GM12878 (cell line): ENCODE data around the gene AP3B1. TPM values are rescaled to one million over a fixed set of nuclear protein-coding genes. Genes with fewer than 3 reads are reported as not detected.

ENCODE experiments used
- ATAC-seq: fragments of 200-7000 bp; cut with Tn5 transposase; 3 replicates; pipeline ENCODE4 v1.9.1; 2020; ENCODE audit warnings: mild to moderate bottlenecking, moderate library complexity
- BruUV-seq: library from RNA; stranded (reverse); fragments of 400-500 nt; replicated peaks from 2 replicates; lab custom pipeline; 2021; lab: Mats Ljungman, UMichigan
- CTCF ChIA-PET: fragments of 300-600 bp; sonication (Branson Sonifier 250); formaldehyde crosslinking; extraction: SDS; loops from one replicate; lab custom pipeline; 2021; ENCODE audit warnings: inconsistent platforms; lab: Yijun Ruan, JAX
- POLR2A ChIA-PET: fragments of 350-600 bp; formaldehyde crosslinking; extraction: SDS; loops from one replicate; lab custom pipeline; 2021; ENCODE audit warnings: inconsistent platforms; lab: Charles Lee
- RAD21 ChIA-PET: fragments of 300-600 bp; sonication (Branson Sonifier 250); formaldehyde crosslinking; loops from one replicate; lab custom pipeline; 2023; ENCODE audit warnings: antibody characterized with exemption; ENCODE audit not compliant: unreplicated experiment; lab: Charles Lee
- SMC1A ChIA-PET: fragments of 300-600 bp; sonication (Branson Sonifier 250); formaldehyde crosslinking; loops from one replicate; lab custom pipeline; 2023; ENCODE audit not compliant: unreplicated experiment, uncharacterized antibody; lab: Charles Lee
- DNase-seq: peaks from one replicate; pipeline ENCODE4 v3.0.0-alpha.2; 2011; ENCODE audit warnings: low read depth, low spot score
- FAIRE-seq: peaks from 3 replicates; lab custom pipeline; 2011; peaks lifted over from hg19 to GRCh38; lab: Jason Lieb, UNC
- H2AFZ ChIP-seq: 2 replicates; pipeline ENCODE4 v1.6.0; 2011; ENCODE audit warnings: low read depth, low read length, control low read depth; ENCODE audit not compliant: control insufficient read depth
- H3K27ac ChIP-seq: 2 replicates; pipeline ENCODE4 v1.5.1; 2011; ENCODE audit warnings: control low read depth; ENCODE audit not compliant: control insufficient read depth, insufficient read depth
- H3K27me3 ChIP-seq, 2 experiments: replicated peaks in 1 of 2; 2 replicates each; pipeline versions ENCODE4 v1.6.0 to v1.6.1; 2011; ENCODE audit warnings: low read length in 1 of 2; ENCODE audit not compliant: control insufficient read depth in 2 of 2, insufficient read depth in 2 of 2
- H3K36me3 ChIP-seq, 2 experiments: 2 replicates each; pipeline ENCODE4 v1.5.1; 2011; ENCODE audit warnings: low read length in 1 of 2; ENCODE audit not compliant: control insufficient read depth in 2 of 2, insufficient read depth in 2 of 2
- H3K4me1 ChIP-seq: 2 replicates; pipeline ENCODE4 v1.6.1; 2011; ENCODE audit warnings: mild to moderate bottlenecking, low read length, moderate library complexity, mixed read lengths; ENCODE audit not compliant: control insufficient read depth, insufficient read depth
- H3K4me2 ChIP-seq: 2 replicates; pipeline ENCODE4 v1.6.0; 2011; ENCODE audit warnings: control low read depth; ENCODE audit not compliant: control insufficient read depth, insufficient read depth
- H3K4me3 ChIP-seq: fragments of 200-600 bp; sonication (generic); 2 replicates; pipeline ENCODE4 v1.5.1; 2016
- H3K79me2 ChIP-seq: 2 replicates; pipeline ENCODE4 v1.6.0; 2011; ENCODE audit warnings: low read length; ENCODE audit not compliant: control insufficient read depth, insufficient read depth
- H3K9ac ChIP-seq: 2 replicates; pipeline ENCODE4 v1.8.0; 2011; ENCODE audit warnings: low read length, control low read depth, mixed read lengths; ENCODE audit not compliant: control insufficient read depth, insufficient read depth
- H3K9me3 ChIP-seq: replicated peaks from 3 replicates; pipeline ENCODE4 v1.5.1; 2011; ENCODE audit warnings: mild to moderate bottlenecking, low read length; ENCODE audit not compliant: control insufficient read depth, insufficient read depth
- H4K20me1 ChIP-seq: 2 replicates; pipeline ENCODE4 v1.6.0; 2011; ENCODE audit not compliant: control insufficient read depth, insufficient read depth
- BHLHE40 ChIP-seq, 2 experiments: fragments of 450-650 bp in 1 of 2; IDR thresholded peaks; 2 replicates each; pipeline ENCODE4 v1.6.1; 2011 to 2017; ENCODE audit warnings: low read depth in 2 of 2, borderline replicate concordance in 1 of 2, improper control_type of control experiment in 1 of 2, low read length in 1 of 2, mild to moderate bottlenecking in 1 of 2
- CBX5 ChIP-seq: sonication (generic); IDR thresholded peaks from 2 replicates; pipeline ENCODE4 v1.6.1; 2016; ENCODE audit warnings: low read depth, moderate library complexity, mild to moderate bottlenecking, inconsistent platforms
- CHD2 ChIP-seq: IDR thresholded peaks from 2 replicates; pipeline ENCODE4 v1.6.1; 2011; ENCODE audit warnings: low read depth, low read length, improper control_type of control experiment, borderline replicate concordance
- HCFC1 ChIP-seq: fragments of 150-350 bp; IDR thresholded peaks from 2 replicates; pipeline ENCODE4 v1.6.1; 2014; ENCODE audit warnings: low read length
- HDAC2 ChIP-seq: fragments of 200-600 bp; sonication (generic); IDR thresholded peaks from 2 replicates; pipeline ENCODE4 v1.6.1; 2017
- JUNB ChIP-seq: IDR thresholded peaks from 2 replicates; pipeline ENCODE4 v1.6.1; 2016; ENCODE audit warnings: antibody characterized with exemption, mild to moderate bottlenecking
- NFIC ChIP-seq: IDR thresholded peaks from 2 replicates; pipeline ENCODE4 v1.6.1; 2012; ENCODE audit warnings: low read depth, mild to moderate bottlenecking, inconsistent platforms, low read length, moderate library complexity
- NR2C2 ChIP-seq: IDR thresholded peaks from 2 replicates; pipeline ENCODE4 v1.6.1; 2011; ENCODE audit warnings: borderline replicate concordance, low read depth; ENCODE audit not compliant: control insufficient read depth, insufficient read length
- SKIL ChIP-seq: fragments of 450-650 bp; IDR thresholded peaks from 2 replicates; pipeline ENCODE4 v1.6.1; 2017; ENCODE audit warnings: mild to moderate bottlenecking, low read depth, inconsistent platforms; ENCODE audit not compliant: poor library complexity, severe bottlenecking
- SMARCA5 ChIP-seq: fragments of 450-650 bp; IDR thresholded peaks from 2 replicates; pipeline ENCODE4 v1.6.1; 2017; ENCODE audit warnings: mild to moderate bottlenecking
- SREBF2 ChIP-seq: IDR thresholded peaks from 2 replicates; pipeline ENCODE4 v1.6.1; 2012; ENCODE audit warnings: mild to moderate bottlenecking, low read length
- YY1 ChIP-seq: IDR thresholded peaks from 2 replicates; pipeline ENCODE4 v1.6.1; 2011; ENCODE audit warnings: low read depth, mild to moderate bottlenecking, low read length
- WGBS: methylation state at CpG from one replicate; pipeline ENCODE4 v1.1.6; 2016; ENCODE audit warnings: low lambda C conversion rate; ENCODE audit not compliant: insufficient replicate concordance, insufficient coverage; ENCODE audit errors: missing lambda C conversion rate; 5-methylcytosine and 5-hydroxymethylcytosine counted together
- in situ Hi-C: fragments of 300-500 bp; cut with MboI; formaldehyde crosslinking; loops from 9 replicates; pipeline ENCODE4 v1.14.3; 2018; ENCODE audit warnings: mixed read lengths
- intact Hi-C: fragments of 100-400 bp; cut with micrococcal nuclease; formaldehyde crosslinking; loops from one replicate; pipeline ENCODE4 v1.14.2; 2022; ENCODE audit not compliant: unreplicated experiment
- polyA plus RNA-seq, 11 experiments: library from polyadenylated mRNA; depleted of rRNA in 4 of 11; unstranded in 6 of 11; stranded (reverse) in 5 of 11; fragments of >200 nt; fragmentation: Nextera tagmentation in 4 of 11; fragmentation: Illumina TruSeq in 1 of 11; extraction: Ambion mirVana in 4 of 11; extraction: Trizol in 1 of 11; gene quantifications; 1 replicate in 1 of 11; 2 replicates in 10 of 11; pipeline versions ENCODE4 v1.2.1 to v1.2.3, GENCODE V29; 2011 to 2016; ENCODE audit warnings: inconsistent platforms in 2 of 11, missing spikeins in 2 of 11, low read depth in 1 of 11
- total RNA-seq, 4 experiments: library from RNA; depleted of rRNA in 3 of 4; stranded (reverse); fragments of >200 nt in 3 of 4; fragmentation: Illumina TruSeq in 1 of 4; extraction: Trizol in 1 of 4; gene quantifications; 2 replicates each; pipeline versions ENCODE4 v1.2.1 to v1.2.3, GENCODE V29; 2013 to 2021
- TF ChIP-seq, protein P1 (sequence below): fragments of 150-350 bp; IDR thresholded peaks from 2 replicates; pipeline ENCODE4 v1.6.1; 2014; ENCODE audit warnings: mild to moderate bottlenecking, low read depth, low read length
- TF ChIP-seq, protein P2 (sequence below): IDR thresholded peaks from 2 replicates; pipeline ENCODE4 v1.6.1; 2012; ENCODE audit warnings: low read depth, low read length, improper control_type of control experiment

The AP3B1 gene
- total and polyA plus RNA-seq, 10 of the 15 experiments (the other 5 are each of a cell fraction or from before 2014, with no cell fraction given): 30.9 to 70.8 (median 46.0) TPM

- no peak overlapping the region for H3K9ac ChIP-seq
- 100% methylated on average over 1 of the region's 1 CpG for WGBS
- TF ChIP-seq NFIC (no peak), SREBF2 (no peak), CHD2 (no peak)
- BruUV-seq: no TSS peak
- in situ Hi-C loops: no loop called here
- POLR2A ChIA-PET: no interaction called here
- no peak overlapping the region for H3K4me2 ChIP-seq
- H4K20me1 ChIP-seq: no peaks in the 10 kb centered on the region
- SMC1A ChIA-PET: interaction anchor here (1.0 to 1.5 kb wide), 6 partner anchors 10 to 123 kb away, joined by 3 to 4 read pairs (median 3); no protein-coding TSS in a partner anchor
- DNase-seq (no peak), ATAC-seq (no peak), FAIRE-seq (no peak)
- no peak overlapping the region for H2AFZ ChIP-seq
- no peaks in the 10 kb centered on the region for H3K4me1 ChIP-seq
- CTCF ChIA-PET: interaction anchor here (1.2 to 1.3 kb wide), 2 partner anchors 53 to 85 kb away, joined by 3 to 4 read pairs; no protein-coding TSS in a partner anchor
- H3K36me3 ChIP-seq: peaks cover 0 to 4% of the 10 kb centered on the region in 2 experiments; a peak in 2 of 4 replicates
- intact Hi-C loops: no loop called here
- no peaks in the 10 kb centered on the region for H3K27me3 ChIP-seq
- H3K4me3 ChIP-seq: no peak overlapping the region
- H3K9me3 ChIP-seq: no peaks in the 10 kb centered on the region
- RAD21 ChIA-PET: no interaction called here
- H3K79me2 ChIP-seq: no peaks in the 10 kb centered on the region
- no peak overlapping the region for H3K27ac ChIP-seq
Observed at GRCh38 chr5:78215565-78215964, 78.9 kb downstream of the AP3B1 start.

DNA sequence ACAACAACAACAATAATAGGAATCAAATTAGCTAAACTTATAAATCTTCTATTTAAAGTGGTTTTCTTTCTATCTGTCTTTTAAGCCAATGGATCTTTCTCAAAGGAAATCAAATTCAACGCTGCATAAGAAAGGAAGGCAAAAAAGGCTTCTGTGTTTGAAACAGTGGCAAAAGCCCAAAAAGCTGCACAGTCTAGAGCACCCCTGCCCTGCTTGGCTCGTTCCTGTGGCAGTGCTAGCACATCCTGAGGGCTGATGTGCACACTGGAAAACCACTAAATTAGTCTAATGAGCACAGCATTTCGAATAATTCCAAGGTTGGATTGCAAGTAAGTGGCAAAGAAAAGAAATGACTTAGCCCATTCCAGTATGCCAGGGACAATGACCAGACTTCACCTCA, 80.7 kb downstream of the AP3B1 start:
- TF ChIP-seq HDAC2 (no peak), HCFC1 (no peak), CBX5 (no peak), JUNB (no peak), NR2C2 (no peak), YY1 (no peak), BHLHE40 (IDR thresholded peaks at IDR 0.05; ENCODE audit: borderline replicate concordance in 1 of 2, low read depth in 2 of 2, low read length in 1 of 2) (no peak), SMARCA5 (no peak), SKIL (no peak)
- TF ChIP-seq, protein P1, sequence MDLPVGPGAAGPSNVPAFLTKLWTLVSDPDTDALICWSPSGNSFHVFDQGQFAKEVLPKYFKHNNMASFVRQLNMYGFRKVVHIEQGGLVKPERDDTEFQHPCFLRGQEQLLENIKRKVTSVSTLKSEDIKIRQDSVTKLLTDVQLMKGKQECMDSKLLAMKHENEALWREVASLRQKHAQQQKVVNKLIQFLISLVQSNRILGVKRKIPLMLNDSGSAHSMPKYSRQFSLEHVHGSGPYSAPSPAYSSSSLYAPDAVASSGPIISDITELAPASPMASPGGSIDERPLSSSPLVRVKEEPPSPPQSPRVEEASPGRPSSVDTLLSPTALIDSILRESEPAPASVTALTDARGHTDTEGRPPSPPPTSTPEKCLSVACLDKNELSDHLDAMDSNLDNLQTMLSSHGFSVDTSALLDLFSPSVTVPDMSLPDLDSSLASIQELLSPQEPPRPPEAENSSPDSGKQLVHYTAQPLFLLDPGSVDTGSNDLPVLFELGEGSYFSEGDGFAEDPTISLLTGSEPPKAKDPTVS: no peak
- TF ChIP-seq, protein P2, sequence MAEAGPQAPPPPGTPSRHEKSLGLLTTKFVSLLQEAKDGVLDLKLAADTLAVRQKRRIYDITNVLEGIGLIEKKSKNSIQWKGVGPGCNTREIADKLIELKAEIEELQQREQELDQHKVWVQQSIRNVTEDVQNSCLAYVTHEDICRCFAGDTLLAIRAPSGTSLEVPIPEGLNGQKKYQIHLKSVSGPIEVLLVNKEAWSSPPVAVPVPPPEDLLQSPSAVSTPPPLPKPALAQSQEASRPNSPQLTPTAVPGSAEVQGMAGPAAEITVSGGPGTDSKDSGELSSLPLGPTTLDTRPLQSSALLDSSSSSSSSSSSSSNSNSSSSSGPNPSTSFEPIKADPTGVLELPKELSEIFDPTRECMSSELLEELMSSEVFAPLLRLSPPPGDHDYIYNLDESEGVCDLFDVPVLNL: no peak
- no peak overlapping the region for H3K4me3 ChIP-seq
- H3K4me1 ChIP-seq: no peaks in the 10 kb centered on the region
- ChIA-PET CTCF (interaction anchor here (0.9 to 1.2 kb wide), 2 partner anchors 9 to 61 kb away, joined by 3 to 5 read pairs; no protein-coding TSS in a partner anchor), POLR2A (no interaction called here), RAD21 (no interaction called here), SMC1A (no interaction called here)
- no peaks in the 10 kb centered on the region for H3K9me3 ChIP-seq
- ATAC-seq: no peak
- no peaks in the 10 kb centered on the region for H3K27me3 ChIP-seq
- BruUV-seq: no TSS peak
- no peak for FAIRE-seq
- in situ Hi-C loops (no loop called here), intact Hi-C loops (no loop called here)
- peaks cover 0 to 8% of the 10 kb centered on the region in 2 experiments; a peak in 2 of 4 replicates for H3K36me3 ChIP-seq
- H3K4me2 ChIP-seq: no peak overlapping the region
- no peaks in the 10 kb centered on the region for H4K20me1 ChIP-seq
- H2AFZ ChIP-seq: no peak overlapping the region
- DNase-seq: no peak
- H3K27ac ChIP-seq: no peak overlapping the region
- H3K9ac ChIP-seq: no peak overlapping the region
- H3K79me2 ChIP-seq: no peaks in the 10 kb centered on the region
- WGBS: 98% methylated on average over 3 of the region's 3 CpGs
